ENCODE data around the gene SAMD4B. TPM values are rescaled to one million over a fixed set of nuclear protein-coding genes. Genes with fewer than 3 reads are reported as not detected.
"Not testable (repeated sequence)": the region's sequence is repeated elsewhere in the genome, so short reads cannot be mapped to it uniquely, and the experiment has no call there.

SAMD4B gene
- total RNA-seq, 2 donors from 2014 or later = 52.8 to 75.1 TPM

- no peaks in the 10 kb centered on the region for H3K9me3 Mint-ChIP-seq
- ATAC-seq (replicated peaks) = no peak
- no peak overlapping the region for H3K27ac Mint-ChIP-seq
- no peaks in the 10 kb centered on the region for H3K27me3 Mint-ChIP-seq
- peaks cover 12% of the 10 kb centered on the region for H3K36me3 Mint-ChIP-seq (ENCODE audit: low read depth)
- peak overlapping the region; percentile 33 for H3K4me3 Mint-ChIP-seq
- H3K4me1 Mint-ChIP-seq = peaks cover 32% of the 10 kb centered on the region
These were observed 22.9 kb upstream of the SAMD4B start for GRCh38 chr19:39319098-39319891.

GRCh38 chr19:39319892-39320248, 22.4 kb upstream of the SAMD4B start:
- peak overlapping the region; percentile 33 for H3K4me3 Mint-ChIP-seq
- peaks cover 9% of the 10 kb centered on the region for H3K36me3 Mint-ChIP-seq (ENCODE audit: low read depth)
- ATAC-seq (replicated peaks) = no peak
- peaks cover 32% of the 10 kb centered on the region for H3K4me1 Mint-ChIP-seq
- H3K27ac Mint-ChIP-seq = no peak overlapping the region
- H3K27me3 Mint-ChIP-seq = no peaks in the 10 kb centered on the region
- H3K9me3 Mint-ChIP-seq = no peaks in the 10 kb centered on the region

DNA sequence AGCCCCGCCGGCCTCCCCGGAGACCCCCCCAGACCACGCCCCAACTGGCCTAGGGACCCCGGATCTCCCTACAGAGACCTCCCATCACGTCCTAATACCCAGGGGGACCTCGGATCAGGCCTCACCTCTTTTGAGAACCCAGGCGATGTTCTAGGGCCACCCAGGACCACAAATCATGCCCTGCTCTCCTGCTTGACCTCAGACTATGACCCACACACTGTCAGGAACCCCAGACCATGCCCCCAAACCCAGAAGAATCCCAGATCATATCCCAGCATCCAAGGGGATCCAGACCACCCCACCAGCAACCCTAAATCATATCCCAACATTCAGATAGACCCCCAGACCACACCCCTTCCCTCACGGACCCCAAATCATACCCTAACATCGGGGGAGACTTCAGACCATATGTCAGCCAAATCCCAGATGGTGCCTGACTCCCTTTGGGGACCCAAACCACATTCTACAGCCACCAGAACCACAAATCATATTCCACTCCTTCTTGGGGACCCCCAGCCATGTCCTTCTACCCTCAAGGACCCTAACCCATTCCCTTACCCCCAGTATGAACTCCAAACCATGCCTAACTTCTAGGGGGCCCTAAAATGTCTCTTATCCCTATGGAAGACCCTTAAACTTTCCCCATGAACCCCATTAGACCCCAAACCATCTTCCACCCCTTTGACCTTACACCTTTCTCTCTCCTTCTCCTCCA, 20.9 kb upstream of the SAMD4B start:
- Mint-ChIP-seq H3K27ac (peak overlapping the region; percentile 11), H3K4me1 (peaks cover 32% of the 10 kb centered on the region), H3K4me3 (peak overlapping the region; percentile 73), H3K36me3 (ENCODE audit: low read depth) (peaks cover 4% of the 10 kb centered on the region), H3K9me3 (no peaks in the 10 kb centered on the region), H3K27me3 (no peaks in the 10 kb centered on the region)
- ATAC-seq (replicated peaks) = peak; percentile 5

- Mint-ChIP-seq H3K9me3 (no peaks in the 10 kb centered on the region), H3K36me3 (ENCODE audit: low read depth) (peaks cover 6% of the 10 kb centered on the region), H3K27me3 (no peaks in the 10 kb centered on the region), H3K27ac (peak overlapping the region; percentile 11), H3K4me3 (peak overlapping the region; percentile 73), H3K4me1 (peaks cover 30% of the 10 kb centered on the region)
- no peak for ATAC-seq (replicated peaks)
These were observed 20.4 kb upstream of the SAMD4B start for GRCh38 chr19:39321832-39322176.

DNA sequence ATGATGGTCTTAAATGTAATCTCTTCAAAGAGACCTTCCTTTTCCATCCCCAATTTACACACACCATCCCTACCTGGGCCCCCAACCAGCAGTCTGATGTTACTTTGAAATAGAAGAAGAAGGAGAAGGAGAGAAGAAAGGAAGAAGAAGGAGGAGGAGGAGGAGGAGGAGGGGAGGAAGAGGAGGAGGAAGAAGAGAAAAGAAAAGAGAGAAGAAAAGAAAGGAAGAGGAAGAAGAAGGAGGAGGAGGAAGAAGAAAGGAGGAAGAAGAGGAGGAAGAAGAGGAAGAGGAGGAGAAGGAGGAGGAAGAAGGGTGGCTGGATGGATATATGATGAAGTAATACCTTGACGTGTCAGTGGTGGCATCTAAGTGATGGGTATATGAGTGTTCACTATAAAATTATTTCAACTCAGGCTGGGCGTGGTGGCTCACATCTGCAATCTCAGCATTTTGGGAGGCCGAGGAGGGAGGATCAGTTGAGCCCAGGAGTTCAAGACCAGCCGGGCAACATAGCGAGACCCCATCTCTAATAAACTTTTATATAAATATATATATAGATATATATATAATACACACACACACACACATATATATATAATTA, 17.9 kb upstream of the SAMD4B start:
- ATAC-seq (replicated peaks) = no peak
- H3K9me3 Mint-ChIP-seq = no peaks in the 10 kb centered on the region
- H3K27ac Mint-ChIP-seq = no peak overlapping the region
- H3K4me1 Mint-ChIP-seq = peaks cover 23% of the 10 kb centered on the region
- peaks cover 31% of the 10 kb centered on the region for H3K36me3 Mint-ChIP-seq (ENCODE audit: low read depth)
- no peak overlapping the region for H3K4me3 Mint-ChIP-seq
- no peaks in the 10 kb centered on the region for H3K27me3 Mint-ChIP-seq

DNA sequence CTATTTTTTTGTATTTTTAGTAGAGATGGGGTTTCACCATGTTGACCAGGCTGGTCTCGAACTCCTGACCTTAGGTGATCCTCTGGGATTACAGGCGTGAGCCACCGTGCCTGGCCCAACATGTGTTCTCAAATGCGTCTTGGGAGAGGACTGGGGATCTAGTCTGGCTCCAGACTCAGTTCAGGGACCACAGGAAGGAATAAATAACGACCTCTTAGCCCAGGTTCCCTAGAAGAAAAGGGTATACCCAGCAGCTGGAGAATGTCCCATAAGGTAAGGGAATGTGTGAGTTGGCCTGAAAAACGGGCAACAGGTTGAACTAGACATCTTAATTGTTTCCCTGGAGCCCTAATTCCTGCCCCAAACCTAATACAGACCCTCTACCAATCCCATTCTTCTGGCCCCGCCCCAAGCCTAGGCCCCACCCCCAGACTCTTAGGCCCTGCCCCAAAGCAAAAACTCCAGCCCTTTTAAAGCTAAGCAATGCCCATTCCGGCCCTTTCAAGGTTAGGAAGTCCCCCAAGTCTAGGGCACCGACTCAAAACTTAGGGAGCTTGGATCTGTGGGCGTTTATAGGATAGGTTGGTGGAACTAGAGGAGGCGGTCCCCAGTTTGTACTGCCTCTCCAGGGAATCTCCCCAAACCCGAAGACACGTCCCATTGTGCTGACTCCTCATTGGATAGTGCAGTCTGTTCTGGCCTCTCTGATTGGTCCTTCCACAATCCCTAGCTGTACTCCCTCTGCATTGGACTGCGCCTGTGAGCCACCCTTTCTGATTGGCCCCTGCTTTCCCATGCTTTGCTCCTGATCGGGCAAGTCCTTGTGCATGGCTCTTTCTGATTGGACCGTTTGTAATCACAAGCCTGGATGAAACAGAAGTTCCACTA, 16.2 kb upstream of the SAMD4B start:
- H3K36me3 Mint-ChIP-seq (ENCODE audit: low read depth) = peaks cover 48% of the 10 kb centered on the region
- no peaks in the 10 kb centered on the region for H3K9me3 Mint-ChIP-seq
- H3K4me1 Mint-ChIP-seq = peaks cover 21% of the 10 kb centered on the region
- no peak overlapping the region for H3K27ac Mint-ChIP-seq
- no peak overlapping the region for H3K4me3 Mint-ChIP-seq
- peak; percentile 33 for ATAC-seq (replicated peaks)
- no peaks in the 10 kb centered on the region for H3K27me3 Mint-ChIP-seq

DNA sequence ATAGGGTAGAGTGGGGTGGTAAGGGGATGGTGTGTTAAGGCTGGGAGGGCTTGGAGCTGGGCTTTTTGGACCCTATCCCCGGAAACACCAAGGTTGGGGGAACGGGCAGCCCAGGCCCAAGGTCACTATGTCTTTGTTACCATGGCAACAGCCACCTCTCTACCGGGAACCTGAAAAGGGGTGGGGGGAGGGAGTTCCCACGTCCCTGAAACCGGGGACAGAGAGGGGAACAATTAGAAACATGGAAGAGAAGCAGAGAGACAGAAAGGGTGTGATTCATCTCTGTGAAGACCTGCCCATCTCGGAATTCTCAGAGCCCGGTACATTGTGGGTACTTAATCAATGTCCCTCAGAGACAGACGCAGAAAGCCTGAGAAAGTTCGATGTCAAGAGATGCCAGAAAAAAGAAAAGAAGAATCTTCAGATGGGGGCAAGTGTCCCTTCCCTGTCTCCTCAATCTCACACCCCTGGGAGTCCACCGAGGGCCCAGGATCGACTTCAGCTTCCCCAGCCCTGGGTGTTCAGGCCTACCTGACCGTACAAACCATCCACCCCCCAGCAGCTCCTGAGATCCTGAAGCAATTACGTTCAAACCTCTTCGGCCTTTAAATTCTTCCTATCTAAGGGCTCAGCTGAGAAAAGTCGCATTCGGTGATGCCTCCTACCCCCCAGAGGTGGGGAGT, 14.7 kb upstream of the SAMD4B start:
- Mint-ChIP-seq H3K27ac (no peak overlapping the region), H3K27me3 (no peaks in the 10 kb centered on the region), H3K9me3 (no peaks in the 10 kb centered on the region), H3K36me3 (ENCODE audit: low read depth) (peaks cover 63% of the 10 kb centered on the region), H3K4me1 (peaks cover 16% of the 10 kb centered on the region), H3K4me3 (no peak overlapping the region)
- ATAC-seq (replicated peaks) = no peak

GRCh38 chr19:39328046-39328705, 14.0 kb upstream of the SAMD4B start:
- H3K4me1 Mint-ChIP-seq = peaks cover 12% of the 10 kb centered on the region
- peak; percentile 67 for ATAC-seq (replicated peaks)
- H3K4me3 Mint-ChIP-seq = peak overlapping the region; percentile 15
- H3K27me3 Mint-ChIP-seq = no peaks in the 10 kb centered on the region
- H3K36me3 Mint-ChIP-seq (ENCODE audit: low read depth) = peaks cover 69% of the 10 kb centered on the region
- H3K9me3 Mint-ChIP-seq = no peaks in the 10 kb centered on the region
- peak overlapping the region; percentile 68 for H3K27ac Mint-ChIP-seq

DNA sequence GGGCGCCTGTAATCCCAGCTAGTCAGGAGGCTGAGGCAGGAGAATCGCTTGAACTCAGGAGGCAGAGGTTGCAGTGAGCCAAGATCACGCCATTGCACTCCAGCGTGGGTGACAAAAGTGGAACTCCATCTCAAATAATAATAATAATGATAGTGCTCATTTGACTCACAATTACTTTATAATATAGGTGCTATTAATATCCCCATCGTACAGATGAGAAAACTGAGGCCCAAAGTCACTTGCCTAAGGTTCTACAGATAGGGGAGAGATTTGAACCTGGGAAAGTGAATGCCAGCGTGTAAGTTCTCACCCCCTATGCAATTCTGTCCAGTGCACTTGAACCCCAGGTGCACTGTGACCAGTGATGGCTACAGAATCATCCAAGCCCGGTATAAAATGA, 12.3 kb upstream of the SAMD4B start:
- no peak for ATAC-seq (replicated peaks)
- Mint-ChIP-seq H3K36me3 (ENCODE audit: low read depth) (peaks cover 84% of the 10 kb centered on the region), H3K9me3 (no peaks in the 10 kb centered on the region), H3K4me3 (no peak overlapping the region), H3K27ac (no peak overlapping the region), H3K4me1 (peaks cover 13% of the 10 kb centered on the region), H3K27me3 (no peaks in the 10 kb centered on the region)

DNA sequence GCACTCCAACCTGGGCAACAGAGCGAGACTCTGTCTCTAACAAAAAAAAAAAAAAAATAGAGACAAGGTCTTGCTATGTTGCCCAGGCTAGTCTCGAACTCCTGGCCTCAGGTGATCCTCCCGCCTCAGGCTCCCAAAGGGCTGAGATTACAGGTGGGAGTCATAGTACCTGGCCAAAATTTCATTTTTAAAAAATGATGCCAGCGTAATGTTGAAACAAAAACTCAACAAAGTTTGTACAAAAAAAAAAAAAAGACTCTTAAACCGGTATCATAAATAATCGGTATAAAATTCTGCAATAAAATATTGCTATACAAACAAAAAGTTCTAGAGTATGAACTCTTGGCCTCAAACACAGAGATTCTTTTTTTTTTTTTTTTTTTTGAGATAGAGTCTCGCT, 9.9 kb upstream of the SAMD4B start:
- Mint-ChIP-seq H3K27me3 (no peaks in the 10 kb centered on the region), H3K9me3 (no peaks in the 10 kb centered on the region), H3K4me1 (peaks cover 19% of the 10 kb centered on the region), H3K27ac (no peak overlapping the region), H3K4me3 (peak overlapping the region; percentile 99), H3K36me3 (ENCODE audit: low read depth) (peaks cover 86% of the 10 kb centered on the region)
- no peak for ATAC-seq (replicated peaks)

- not testable (repeated sequence) for ATAC-seq (replicated peaks); H3K9me3 Mint-ChIP-seq; H3K27me3 Mint-ChIP-seq
- peaks cover 23% of the 10 kb centered on the region for H3K4me1 Mint-ChIP-seq
- H3K36me3 Mint-ChIP-seq (ENCODE audit: low read depth) = peaks cover 81% of the 10 kb centered on the region
- H3K4me3 Mint-ChIP-seq = peak overlapping the region; percentile 99
- peak overlapping the region; percentile 41 for H3K27ac Mint-ChIP-seq
These were observed 9.5 kb upstream of the SAMD4B start for GRCh38 chr19:39332738-39333137.

- ATAC-seq (replicated peaks) = no peak
- Mint-ChIP-seq H3K27me3 (no peaks in the 10 kb centered on the region), H3K27ac (peak overlapping the region; percentile 41), H3K9me3 (no peaks in the 10 kb centered on the region), H3K4me3 (peak overlapping the region; percentile 99), H3K4me1 (peaks cover 31% of the 10 kb centered on the region), H3K36me3 (ENCODE audit: low read depth) (peaks cover 74% of the 10 kb centered on the region)
These were observed 8.7 kb upstream of the SAMD4B start for GRCh38 chr19:39333507-39333906.

DNA sequence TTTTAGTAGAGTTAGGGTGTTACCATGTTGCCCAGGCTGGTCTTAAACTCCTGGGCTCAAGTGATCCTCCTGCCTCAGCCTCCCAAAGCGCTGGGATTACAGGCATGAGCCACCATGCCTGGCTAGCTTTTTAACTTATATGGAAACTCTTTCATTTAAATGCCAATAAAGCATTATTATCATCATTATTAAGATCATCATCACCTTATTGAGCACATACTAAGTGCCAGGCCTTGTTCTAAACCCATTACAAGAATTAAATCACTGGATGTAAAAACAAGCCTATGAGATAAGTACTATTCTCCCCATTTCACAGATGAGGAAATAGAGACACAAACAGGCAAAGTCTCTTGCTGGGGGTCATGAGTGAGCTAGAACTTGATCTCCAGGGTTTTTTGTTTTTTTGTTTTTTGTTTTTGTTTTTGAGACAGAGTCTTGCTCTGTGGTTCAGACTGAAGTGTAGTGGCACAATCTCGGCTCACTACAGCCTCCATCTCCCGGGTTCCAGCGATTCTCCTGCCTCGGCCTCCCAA, 7.7 kb upstream of the SAMD4B start:
- peaks cover 64% of the 10 kb centered on the region for H3K36me3 Mint-ChIP-seq (ENCODE audit: low read depth)
- peaks cover 25% of the 10 kb centered on the region for H3K4me1 Mint-ChIP-seq
- no peak for ATAC-seq (replicated peaks)

More for the DNA sequence above, 7.7 kb upstream of the SAMD4B start:
- no peaks in the 10 kb centered on the region for H3K9me3 Mint-ChIP-seq
- H3K4me3 Mint-ChIP-seq = peak overlapping the region; percentile 99
- H3K27ac Mint-ChIP-seq = peak overlapping the region; percentile 99
- H3K27me3 Mint-ChIP-seq = no peaks in the 10 kb centered on the region
